Liver (tissue), 9 donors: ENCODE data around the gene RARS2. TPM values are rescaled to one million over a fixed set of nuclear protein-coding genes. Genes with fewer than 3 reads are reported as not detected.

Experiments
- DNase-seq: peaks from one replicate; pipeline ENCODE4 v3.0.0-alpha.2; 2017; ENCODE audit warnings: low spot score
- H3K27ac ChIP-seq, 2 donors: one replicate each; pipeline ENCODE4 v1.7.0; 2013; ENCODE audit warnings: inconsistent platforms in 2 of 2, low read length in 2 of 2, control low read depth in 1 of 2, low read depth in 1 of 2, mild to moderate bottlenecking in 1 of 2
- H3K27me3 ChIP-seq, 4 donors: one replicate each; pipeline versions ENCODE4 v1.6.1 to v1.7.0; 2013; ENCODE audit warnings: low read length in 3 of 4, inconsistent platforms in 1 of 4, mild to moderate bottlenecking in 1 of 4, moderate library complexity in 1 of 4; ENCODE audit not compliant: control insufficient read depth in 4 of 4, insufficient read depth in 4 of 4
- H3K36me3 ChIP-seq, 4 donors: one replicate each; pipeline versions ENCODE4 v1.6.1 to v1.7.0; 2013; ENCODE audit warnings: low read length in 3 of 4, mild to moderate bottlenecking in 3 of 4, low read depth in 1 of 4, moderate library complexity in 1 of 4; ENCODE audit not compliant: control insufficient read depth in 4 of 4, insufficient read depth in 3 of 4
- H3K4me1 ChIP-seq, 4 donors: one replicate each; pipeline versions ENCODE4 v1.6.1 to v1.7.0; 2013; ENCODE audit warnings: low read length in 3 of 4, mild to moderate bottlenecking in 3 of 4, moderate library complexity in 1 of 4; ENCODE audit not compliant: control insufficient read depth in 4 of 4, insufficient read depth in 4 of 4
- H3K4me3 ChIP-seq, 3 donors: one replicate each; pipeline versions ENCODE4 v1.6.1 to v1.7.0; 2013; ENCODE audit warnings: low read length in 3 of 3, control low read depth in 1 of 3, low read depth in 1 of 3, mild to moderate bottlenecking in 1 of 3
- H3K9ac ChIP-seq, 2 donors: one replicate each; pipeline ENCODE4 v1.7.0; 2013; ENCODE audit warnings: low read length in 2 of 2, mild to moderate bottlenecking in 2 of 2, moderate library complexity in 2 of 2, control low read depth in 1 of 2, low read depth in 1 of 2
- H3K9me3 ChIP-seq, 4 donors: one replicate each; pipeline versions ENCODE4 v1.6.1 to v1.7.0; 2013; ENCODE audit warnings: low read length in 3 of 4; ENCODE audit not compliant: control insufficient read depth in 4 of 4
- EGR1 ChIP-seq, 2 donors: IDR thresholded peaks; 2 replicates each; pipeline ENCODE4 v1.6.1; 2016 to 2018; ENCODE audit warnings: antibody characterized with exemption in 2 of 2, low read depth in 2 of 2
- FOXA1 ChIP-seq: IDR thresholded peaks from 2 replicates; pipeline ENCODE4 v1.6.1; 2016; ENCODE audit warnings: antibody characterized with exemption
- FOXA2 ChIP-seq: IDR thresholded peaks from 2 replicates; pipeline ENCODE4 v1.6.1; 2016; ENCODE audit warnings: antibody characterized with exemption
- GABPA ChIP-seq, 2 donors: IDR thresholded peaks in 1 of 2; conservative IDR thresholded peaks in 1 of 2; 2 replicates each; pipeline ENCODE4 v1.6.1; 2016; ENCODE audit warnings: antibody characterized with exemption in 2 of 2, mild to moderate bottlenecking in 1 of 2, moderate library complexity in 1 of 2
- HNF4A ChIP-seq, 2 donors: conservative IDR thresholded peaks; 2 replicates each; pipeline ENCODE4 v1.6.1; 2016; ENCODE audit warnings: antibody characterized with exemption in 2 of 2, mild to moderate bottlenecking in 2 of 2
- HNF4G ChIP-seq: IDR thresholded peaks from 2 replicates; pipeline ENCODE4 v1.6.1; 2016; ENCODE audit warnings: antibody characterized with exemption
- JUND ChIP-seq, 2 donors: IDR thresholded peaks; 2 replicates each; pipeline ENCODE4 v1.6.1; 2016; ENCODE audit warnings: antibody characterized with exemption in 2 of 2
- MAX ChIP-seq: IDR thresholded peaks from 2 replicates; pipeline ENCODE4 v1.6.1; 2016; ENCODE audit warnings: antibody characterized with exemption
- NR2F2 ChIP-seq: IDR thresholded peaks from 2 replicates; pipeline ENCODE4 v1.6.1; 2016; ENCODE audit warnings: antibody characterized with exemption
- RAD21 ChIP-seq, 2 donors: IDR thresholded peaks; 2 replicates each; pipeline ENCODE4 v1.6.1; 2016; ENCODE audit warnings: antibody characterized with exemption in 2 of 2, mild to moderate bottlenecking in 2 of 2
- RXRA ChIP-seq, 2 donors: IDR thresholded peaks; 2 replicates each; pipeline ENCODE4 v1.6.1; 2017 to 2018; ENCODE audit warnings: antibody characterized with exemption in 2 of 2, mild to moderate bottlenecking in 1 of 2
- SP1 ChIP-seq: IDR thresholded peaks from 2 replicates; pipeline ENCODE4 v1.6.1; 2018; ENCODE audit warnings: antibody characterized with exemption, mild to moderate bottlenecking
- TAF1 ChIP-seq: conservative IDR thresholded peaks from 2 replicates; pipeline ENCODE4 v1.6.1; 2016; ENCODE audit warnings: antibody characterized with exemption, mild to moderate bottlenecking
- YY1 ChIP-seq: IDR thresholded peaks from 2 replicates; pipeline ENCODE4 v1.6.1; 2016; ENCODE audit warnings: antibody characterized with exemption, mild to moderate bottlenecking
- ZBTB33 ChIP-seq: IDR thresholded peaks from 2 replicates; pipeline ENCODE4 v1.6.1; 2016; ENCODE audit warnings: antibody characterized with exemption
- WGBS: extraction: QIAGEN DNeasy Blood & Tissue Kit; methylation state at CpG from one replicate; pipeline ENCODE4 v1.1.7; 2013; 5-methylcytosine and 5-hydroxymethylcytosine counted together
- polyA plus RNA-seq, 2 donors: library from polyadenylated mRNA; stranded (reverse) in 1 of 2; unstranded in 1 of 2; fragments of 200-250 nt in 1 of 2; fragments of >200 nt in 1 of 2; fragmentation: Nextera tagmentation in 1 of 2; extraction: Ambion mirVana in 1 of 2; gene quantifications; one replicate each; pipeline versions ENCODE4 v1.2.1 to v1.2.3, GENCODE V29; 2013 to 2015
- total RNA-seq, 2 donors: library from RNA; depleted of rRNA; stranded (reverse); fragments of >200 nt; gene quantifications; one replicate each; pipeline ENCODE4 v1.2.3, GENCODE V29; 2014
- TF ChIP-seq, protein P1 (sequence below): IDR thresholded peaks from 2 replicates; pipeline ENCODE4 v1.6.1; 2016; ENCODE audit warnings: antibody characterized with exemption
- TF ChIP-seq, protein P2 (sequence below): IDR thresholded peaks from 2 replicates; pipeline ENCODE4 v1.6.1; 2016; ENCODE audit warnings: antibody characterized with exemption, mild to moderate bottlenecking
- TF ChIP-seq, protein P3 (sequence below): fragments of 150-350 bp; IDR thresholded peaks from 2 replicates; pipeline ENCODE4 v1.5.1; 2017; ENCODE audit warnings: improper control_type of control experiment, low read depth, low read length; ENCODE audit not compliant: missing input control
- donor health status: healthy.
- donor health status: healthy.
- donor health status: healthy.
- donor health status: healthy.
- donor health status: healthy.

Gene RARS2
- total and polyA plus RNA-seq, 4 donors: 10.9 to 19.2 (median 16.4) TPM

DNA sequence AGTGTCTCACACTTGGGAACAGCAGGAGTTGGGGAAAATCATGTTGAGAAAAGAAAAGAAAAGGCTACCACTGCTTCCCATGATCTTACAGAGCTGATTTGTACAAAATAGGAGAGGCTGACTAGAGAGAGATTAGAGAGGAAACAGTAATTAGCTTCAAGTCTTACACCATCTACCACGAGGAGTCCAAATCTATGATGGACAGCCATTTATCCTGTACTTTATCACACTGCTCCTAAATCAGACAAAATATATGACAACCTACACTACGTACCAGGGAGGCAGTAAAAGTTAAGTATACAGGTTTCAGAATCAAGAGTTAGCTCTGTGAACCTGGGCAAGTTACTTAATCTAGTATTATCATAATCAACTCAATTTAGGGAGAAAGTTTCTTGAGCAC lies 38.0 kb downstream of the RARS2 start:
- Histone ChIP-seq H3K9ac (no peak overlapping the region), H3K9me3 (no peaks in the 10 kb centered on the region), H3K4me3 (no peak overlapping the region), H3K27ac (no peak overlapping the region), H3K27me3 (no peaks in the 10 kb centered on the region), H3K36me3 (peaks cover 0 to 13% (median 5%) of the 10 kb centered on the region in 4 donors), H3K4me1 (no peaks in the 10 kb centered on the region)
- 88% methylated on average over 2 of the region's 2 CpGs for WGBS
- no peak for DNase-seq
- TF ChIP-seq MAX (no peak), FOXA2 (no peak), HNF4G (no peak)
- TF ChIP-seq, protein P1, sequence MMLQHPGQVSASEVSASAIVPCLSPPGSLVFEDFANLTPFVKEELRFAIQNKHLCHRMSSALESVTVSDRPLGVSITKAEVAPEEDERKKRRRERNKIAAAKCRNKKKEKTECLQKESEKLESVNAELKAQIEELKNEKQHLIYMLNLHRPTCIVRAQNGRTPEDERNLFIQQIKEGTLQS: no peak

- Histone ChIP-seq H3K9me3 (peaks cover 0 to 3% (median 0%) of the 10 kb centered on the region in 4 donors), H3K36me3 (peaks cover 7 to 25% (median 18%) of the 10 kb centered on the region in 4 donors), H3K4me1 (no peaks in the 10 kb centered on the region), H3K9ac (no peak overlapping the region), H3K4me3 (no peak overlapping the region), H3K27ac (no peak overlapping the region), H3K27me3 (no peaks in the 10 kb centered on the region)
- no peak for DNase-seq
- WGBS: 94% methylated on average over 1 of the region's 1 CpG
- TF ChIP-seq NR2F2: no peak
- no peak for TF ChIP-seq RAD21 (IDR thresholded peaks at IDR 0.05)
Measured at GRCh38 chr6:87544474-87544735, 45.4 kb downstream of the RARS2 start.

- no peak for TF ChIP-seq ZBTB33
- TF ChIP-seq SP1: no peak
- TF ChIP-seq HNF4G: no peak
- TF ChIP-seq YY1: no peak
- no peak for TF ChIP-seq RAD21 (IDR thresholded peaks at IDR 0.05)
- TF ChIP-seq NR2F2: no peak
- TF ChIP-seq, protein P2, sequence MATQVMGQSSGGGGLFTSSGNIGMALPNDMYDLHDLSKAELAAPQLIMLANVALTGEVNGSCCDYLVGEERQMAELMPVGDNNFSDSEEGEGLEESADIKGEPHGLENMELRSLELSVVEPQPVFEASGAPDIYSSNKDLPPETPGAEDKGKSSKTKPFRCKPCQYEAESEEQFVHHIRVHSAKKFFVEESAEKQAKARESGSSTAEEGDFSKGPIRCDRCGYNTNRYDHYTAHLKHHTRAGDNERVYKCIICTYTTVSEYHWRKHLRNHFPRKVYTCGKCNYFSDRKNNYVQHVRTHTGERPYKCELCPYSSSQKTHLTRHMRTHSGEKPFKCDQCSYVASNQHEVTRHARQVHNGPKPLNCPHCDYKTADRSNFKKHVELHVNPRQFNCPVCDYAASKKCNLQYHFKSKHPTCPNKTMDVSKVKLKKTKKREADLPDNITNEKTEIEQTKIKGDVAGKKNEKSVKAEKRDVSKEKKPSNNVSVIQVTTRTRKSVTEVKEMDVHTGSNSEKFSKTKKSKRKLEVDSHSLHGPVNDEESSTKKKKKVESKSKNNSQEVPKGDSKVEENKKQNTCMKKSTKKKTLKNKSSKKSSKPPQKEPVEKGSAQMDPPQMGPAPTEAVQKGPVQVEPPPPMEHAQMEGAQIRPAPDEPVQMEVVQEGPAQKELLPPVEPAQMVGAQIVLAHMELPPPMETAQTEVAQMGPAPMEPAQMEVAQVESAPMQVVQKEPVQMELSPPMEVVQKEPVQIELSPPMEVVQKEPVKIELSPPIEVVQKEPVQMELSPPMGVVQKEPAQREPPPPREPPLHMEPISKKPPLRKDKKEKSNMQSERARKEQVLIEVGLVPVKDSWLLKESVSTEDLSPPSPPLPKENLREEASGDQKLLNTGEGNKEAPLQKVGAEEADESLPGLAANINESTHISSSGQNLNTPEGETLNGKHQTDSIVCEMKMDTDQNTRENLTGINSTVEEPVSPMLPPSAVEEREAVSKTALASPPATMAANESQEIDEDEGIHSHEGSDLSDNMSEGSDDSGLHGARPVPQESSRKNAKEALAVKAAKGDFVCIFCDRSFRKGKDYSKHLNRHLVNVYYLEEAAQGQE: no peak
- TF ChIP-seq, protein P3, sequence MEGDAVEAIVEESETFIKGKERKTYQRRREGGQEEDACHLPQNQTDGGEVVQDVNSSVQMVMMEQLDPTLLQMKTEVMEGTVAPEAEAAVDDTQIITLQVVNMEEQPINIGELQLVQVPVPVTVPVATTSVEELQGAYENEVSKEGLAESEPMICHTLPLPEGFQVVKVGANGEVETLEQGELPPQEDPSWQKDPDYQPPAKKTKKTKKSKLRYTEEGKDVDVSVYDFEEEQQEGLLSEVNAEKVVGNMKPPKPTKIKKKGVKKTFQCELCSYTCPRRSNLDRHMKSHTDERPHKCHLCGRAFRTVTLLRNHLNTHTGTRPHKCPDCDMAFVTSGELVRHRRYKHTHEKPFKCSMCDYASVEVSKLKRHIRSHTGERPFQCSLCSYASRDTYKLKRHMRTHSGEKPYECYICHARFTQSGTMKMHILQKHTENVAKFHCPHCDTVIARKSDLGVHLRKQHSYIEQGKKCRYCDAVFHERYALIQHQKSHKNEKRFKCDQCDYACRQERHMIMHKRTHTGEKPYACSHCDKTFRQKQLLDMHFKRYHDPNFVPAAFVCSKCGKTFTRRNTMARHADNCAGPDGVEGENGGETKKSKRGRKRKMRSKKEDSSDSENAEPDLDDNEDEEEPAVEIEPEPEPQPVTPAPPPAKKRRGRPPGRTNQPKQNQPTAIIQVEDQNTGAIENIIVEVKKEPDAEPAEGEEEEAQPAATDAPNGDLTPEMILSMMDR: no peak
- TF ChIP-seq RXRA (IDR thresholded peaks at IDR 0.05): no peak
- TF ChIP-seq GABPA (IDR thresholded peaks at IDR 0.05 in 1 of 2, conservative IDR thresholded peaks at IDR 0.05 in 1 of 2): no peak
- TF ChIP-seq JUND (IDR thresholded peaks at IDR 0.05): no peak
- no peak for TF ChIP-seq HNF4A (conservative IDR thresholded peaks at IDR 0.05)
- no peak for TF ChIP-seq MAX
- no peak for TF ChIP-seq FOXA1
- TF ChIP-seq, protein P1: no peak
- TF ChIP-seq EGR1 (IDR thresholded peaks at IDR 0.05; ENCODE audit: low read depth in 2 of 2): no peak
- no peak for TF ChIP-seq TAF1
- no peak for TF ChIP-seq FOXA2
- no peak overlapping the region for H3K27ac ChIP-seq
- no peak for DNase-seq
- WGBS: 88% methylated on average over 4 of the region's 4 CpGs
- H3K9me3 ChIP-seq: peaks cover 0 to 3% (median 0%) of the 10 kb centered on the region in 4 donors
- no peak overlapping the region for H3K9ac ChIP-seq
- no peaks in the 10 kb centered on the region for H3K4me1 ChIP-seq
- H3K27me3 ChIP-seq: no peaks in the 10 kb centered on the region
- peaks cover 7 to 26% (median 22%) of the 10 kb centered on the region in 4 donors for H3K36me3 ChIP-seq
- H3K4me3 ChIP-seq: no peak overlapping the region
Measured at GRCh38 chr6:87543696-87544473, 45.9 kb downstream of the RARS2 start.
